Hepatocyte (in vitro differentiated cells): ENCODE measurements around the gene PRPH. TPM values are rescaled to one million over a fixed set of nuclear protein-coding genes. Genes with fewer than 3 reads are reported as not detected.
A peak's percentile ranks its signal among the peaks of the same experiment; 100 is the strongest.

ENCODE experiments used
- DNase-seq: peaks from one replicate; pipeline ENCODE4 v3.0.0-alpha.2; 2016; ENCODE audit warnings: low spot score
- H2AFZ ChIP-seq: fragments of 200-600 bp; sonication (generic); 2 replicates; pipeline ENCODE4 v1.6.0; 2016; ENCODE audit warnings: antibody characterized with exemption, mild to moderate bottlenecking
- H3K27ac ChIP-seq: fragments of 200-600 bp; sonication (generic); 2 replicates; pipeline ENCODE4 v1.5.1; 2016; ENCODE audit warnings: mild to moderate bottlenecking
- H3K27me3 ChIP-seq: fragments of 200-600 bp; sonication (generic); 2 replicates; pipeline ENCODE4 v1.6.1; 2016
- H3K36me3 ChIP-seq: fragments of 200-600 bp; sonication (generic); replicated peaks from 2 replicates; pipeline ENCODE4 v1.5.1; 2016; ENCODE audit warnings: low read depth; ENCODE audit not compliant: insufficient read depth
- H3K4me1 ChIP-seq: fragments of 200-600 bp; sonication (generic); 2 replicates; pipeline ENCODE4 v1.5.1; 2016; ENCODE audit warnings: mild to moderate bottlenecking, moderate library complexity; ENCODE audit not compliant: insufficient read depth
- H3K4me2 ChIP-seq: fragments of 200-600 bp; sonication (generic); 2 replicates; pipeline ENCODE4 v1.6.0; 2016
- H3K4me3 ChIP-seq: fragments of 200-600 bp; sonication (generic); 2 replicates; pipeline ENCODE4 v1.5.1; 2016; ENCODE audit warnings: mild to moderate bottlenecking
- H3K79me2 ChIP-seq: fragments of 200-600 bp; sonication (generic); 2 replicates; pipeline ENCODE4 v1.6.0; 2017; ENCODE audit warnings: mild to moderate bottlenecking
- H3K9me2 ChIP-seq: fragments of 200-600 bp; sonication (generic); replicated peaks from 2 replicates; pipeline ENCODE4 v1.6.0; 2017; ENCODE audit warnings: mild to moderate bottlenecking; ENCODE audit not compliant: insufficient read depth
- H3K9me3 ChIP-seq: fragments of 200-600 bp; sonication (generic); 2 replicates; pipeline ENCODE4 v1.5.1; 2016; ENCODE audit warnings: low read depth, mild to moderate bottlenecking
- H4K20me1 ChIP-seq: fragments of 200-600 bp; sonication (generic); 2 replicates; pipeline ENCODE4 v1.6.0; 2016; ENCODE audit warnings: mild to moderate bottlenecking; ENCODE audit not compliant: insufficient read depth, poor library complexity, severe bottlenecking
- CTCF ChIP-seq: fragments of 200-600 bp; sonication (generic); IDR thresholded peaks from 2 replicates; pipeline ENCODE4 v1.5.1; 2016; ENCODE audit warnings: antibody characterized with exemption, mild to moderate bottlenecking; ENCODE audit not compliant: poor library complexity
- EZH2 ChIP-seq: fragments of 200-600 bp; sonication (generic); IDR thresholded peaks from 2 replicates; pipeline ENCODE4 v1.6.1; 2016; ENCODE audit warnings: antibody characterized with exemption, mild to moderate bottlenecking, borderline replicate concordance
- EZH2phosphoT487 ChIP-seq: fragments of 200-600 bp; sonication (generic); IDR thresholded peaks from one replicate; pipeline ENCODE4 v1.6.1; 2018; ENCODE audit warnings: antibody characterized with exemption, mild to moderate bottlenecking, low read depth, moderate library complexity; ENCODE audit not compliant: unreplicated experiment, severe bottlenecking
- WGBS: methylation state at CpG from one replicate; pipeline ENCODE4 v1.1.6; 2016; ENCODE audit warnings: low lambda C conversion rate; ENCODE audit errors: missing lambda C conversion rate; 5-methylcytosine and 5-hydroxymethylcytosine counted together
- polyA plus RNA-seq: library from polyadenylated mRNA; unstranded; fragments of >200 nt; fragmentation: Nextera tagmentation; extraction: Ambion mirVana; gene quantifications from 2 replicates; pipeline ENCODE4 v1.2.1, GENCODE V29; 2016
- total RNA-seq: library from RNA; depleted of rRNA; stranded (reverse); fragments of >200 nt; gene quantifications from 2 replicates; pipeline ENCODE4 v1.2.3, GENCODE V29; 2014

The PRPH gene
- total and polyA plus RNA-seq, 2 experiments from 2014 or later: 0.70 to 1.7 TPM

- H3K4me3 ChIP-seq: peak within 1 kb of the TSS; percentile 24
- TF ChIP-seq CTCF (peak; percentile 95), EZH2phosphoT487 (no peak), EZH2 (peak; percentile 99)
- WGBS: 5% methylated on average over 54 of the region's 65 CpGs
Observed at GRCh38 chr12:49336645-49337584, 42.0 kb downstream of the PRPH start, which contains the start of gene C1QL4. Gene C1QL4, minus strand, starts transcription at chr12:49337188. Its CDS starts 711 bp downstream, at chr12:49336477.

GRCh38 chr12:49338830-49339463, 44.0 kb downstream of the PRPH start:
- peaks cover 14% of the 10 kb centered on the region for H3K4me1 ChIP-seq
- DNase-seq: no peak

More at GRCh38 chr12:49336645-49337584, 42.0 kb downstream of the PRPH start, which contains the start of gene C1QL4:
- peak; percentile 93 for DNase-seq
- no peaks in the 10 kb centered on the region for H3K79me2 ChIP-seq
- no peak within 1 kb of the TSS for H3K27ac ChIP-seq
- H4K20me1 ChIP-seq: no peaks in the 10 kb centered on the region
- H3K27me3 ChIP-seq: peaks cover 76% of the 10 kb centered on the region
- H3K36me3 ChIP-seq: no peaks in the 10 kb centered on the region
- H3K9me2 ChIP-seq: no peaks in the 10 kb centered on the region
- peaks cover 8% of the 10 kb centered on the region for H3K4me1 ChIP-seq
- H2AFZ ChIP-seq: peak within 1 kb of the TSS; percentile 77
- H3K4me2 ChIP-seq: peak within 1 kb of the TSS; percentile 97
- no peaks in the 10 kb centered on the region for H3K9me3 ChIP-seq

GRCh38 chr12:49339464-49339861, 44.5 kb downstream of the PRPH start:
- no peak for DNase-seq
- TF ChIP-seq EZH2: no peak
- TF ChIP-seq CTCF: no peak
- TF ChIP-seq EZH2phosphoT487: no peak

More at GRCh38 chr12:49338830-49339463, 44.0 kb downstream of the PRPH start:
- Histone ChIP-seq H3K4me2 (no peak overlapping the region), H3K79me2 (no peaks in the 10 kb centered on the region), H3K4me3 (no peak overlapping the region), H3K9me3 (no peaks in the 10 kb centered on the region), H3K27ac (no peak overlapping the region), H2AFZ (no peak overlapping the region), H3K9me2 (no peaks in the 10 kb centered on the region), H3K36me3 (no peaks in the 10 kb centered on the region), H4K20me1 (no peaks in the 10 kb centered on the region), H3K27me3 (peaks cover 94% of the 10 kb centered on the region)
- TF ChIP-seq EZH2phosphoT487 (no peak), EZH2 (no peak), CTCF (no peak)
- WGBS: 61% methylated on average over 5 of the region's 6 CpGs

More at GRCh38 chr12:49339464-49339861, 44.5 kb downstream of the PRPH start:
- Histone ChIP-seq H3K4me2 (no peak overlapping the region), H3K4me1 (peaks cover 14% of the 10 kb centered on the region), H3K79me2 (no peaks in the 10 kb centered on the region), H4K20me1 (no peaks in the 10 kb centered on the region), H2AFZ (no peak overlapping the region), H3K4me3 (no peak overlapping the region), H3K27ac (no peak overlapping the region), H3K36me3 (no peaks in the 10 kb centered on the region), H3K27me3 (peaks cover 98% of the 10 kb centered on the region), H3K9me3 (no peaks in the 10 kb centered on the region), H3K9me2 (no peaks in the 10 kb centered on the region)
- 51% methylated on average over 5 of the region's 5 CpGs for WGBS
